Measurements from ENCODE around the gene TRAPPC2L. TPM values are rescaled to one million over a fixed set of nuclear protein-coding genes. Genes with fewer than 3 reads are reported as not detected.

The TRAPPC2L gene
- total RNA-seq, result 36.3 and 41.2 TPM in 2 replicates

GRCh38 chr16:88856828-88857727 is at the start of gene TRAPPC2L, which contains the start of gene GALNS:
Gene TRAPPC2L (plus strand): TSS chr16:88857127. CDS start chr16:88857151, 24 bp downstream.
Gene GALNS (minus strand): TSS chr16:88856947. CDS start chr16:88856877, 70 bp downstream.

GRCh38 chr16:88811769-88812512 is 45.0 kb upstream of the TRAPPC2L start, which contains the start of gene APRT:
Gene APRT (minus strand): TSS chr16:88811928. CDS start chr16:88811899, 29 bp downstream.

GRCh38 chr16:88866151-88866920 is 9.4 kb downstream of the TRAPPC2L start, which contains the start of gene PABPN1L:
Gene PABPN1L (minus strand): TSS chr16:88866660. CDS start chr16:88866606, 54 bp downstream.

Other genes with a start within 250 kb of the TRAPPC2L start
- not detected in 2 replicates for gene IL17C, start 218.6 kb upstream of the TRAPPC2L start, total RNA-seq
- 257 and 264 TPM in 2 replicates for gene CYBA, start 206.1 kb upstream of the TRAPPC2L start, total RNA-seq
- 32.1 and 44.2 TPM in 2 replicates for gene MVD, start 194.0 kb upstream of the TRAPPC2L start, total RNA-seq
- not detected in 2 replicates for gene SNAI3, start 170.6 kb upstream of the TRAPPC2L start, total RNA-seq
- gene RNF166, start 150.7 kb upstream of the TRAPPC2L start, total RNA-seq, result 11.6 and 12.2 TPM in 2 replicates
- 9.9 and 17.8 TPM in 2 replicates for gene CTU2, start 150.6 kb upstream of the TRAPPC2L start, total RNA-seq
- 58.3 and 59.5 TPM in 2 replicates for gene PIEZO1, start 71.9 kb upstream of the TRAPPC2L start, total RNA-seq
- gene CDT1, start 53.3 kb upstream of the TRAPPC2L start, total RNA-seq, result 2.2 and 6.1 TPM in 2 replicates
- 136 and 144 TPM in 2 replicates for gene APRT, start 45.2 kb upstream of the TRAPPC2L start, total RNA-seq
- gene GALNS, start 180 bp upstream of the TRAPPC2L start, total RNA-seq, result 18.8 and 25.7 TPM in 2 replicates
- gene PABPN1L, start 9.5 kb downstream of the TRAPPC2L start, total RNA-seq, result not detected in 2 replicates
- gene CBFA2T3, start 120.1 kb downstream of the TRAPPC2L start, total RNA-seq, result not detected in 2 replicates
- gene ACSF3, start 236.7 kb downstream of the TRAPPC2L start, total RNA-seq, result 17.9 and 18.9 TPM in 2 replicates

Measured in cardiac ventricle fibroblast (primary cell).